Loucy (cell line): ENCODE measurements around the gene KRT17.
"Not testable (repeated sequence)": the region's sequence is repeated elsewhere in the genome, so short reads cannot be mapped to it uniquely, and the experiment has no call there.

ENCODE experiments used
- H2AFZ ChIP-seq: fragments of 200-600 bp; sonication (generic); 2 replicates; pipeline ENCODE4 v1.6.0; 2016; ENCODE audit warnings: antibody characterized with exemption, mild to moderate bottlenecking, low read length, moderate library complexity
- H3F3A ChIP-seq: fragments of 200-600 bp; 2 replicates; pipeline ENCODE4 v1.6.0; 2016; ENCODE audit warnings: antibody characterized with exemption, low read depth, mild to moderate bottlenecking
- H3K27me3 ChIP-seq: fragments of 200-600 bp; sonication (generic); 2 replicates; pipeline ENCODE4 v1.6.1; 2014; ENCODE audit warnings: low read length, mild to moderate bottlenecking; ENCODE audit not compliant: insufficient read depth, poor library complexity, severe bottlenecking
- H3K36me3 ChIP-seq: fragments of 200-600 bp; sonication (generic); 2 replicates; pipeline ENCODE4 v1.6.1; 2016; ENCODE audit warnings: low read length; ENCODE audit not compliant: insufficient read depth
- H3K4me1 ChIP-seq: fragments of 200-600 bp; sonication (generic); 2 replicates; pipeline ENCODE4 v1.5.1; 2014; ENCODE audit warnings: low read length, mild to moderate bottlenecking; ENCODE audit not compliant: insufficient read depth, poor library complexity, severe bottlenecking
- H3K4me2 ChIP-seq: fragments of 200-600 bp; sonication (generic); 2 replicates; pipeline ENCODE4 v1.6.0; 2014; ENCODE audit warnings: antibody characterized with exemption, low read length, low read depth, mild to moderate bottlenecking; ENCODE audit not compliant: poor library complexity, severe bottlenecking
- H3K4me3 ChIP-seq: fragments of 200-600 bp; sonication (generic); 2 replicates; pipeline ENCODE4 v1.5.1; 2014; ENCODE audit warnings: low read length, mild to moderate bottlenecking, mixed read lengths; ENCODE audit not compliant: poor library complexity, severe bottlenecking
- H3K79me2 ChIP-seq: fragments of 200-600 bp; sonication (generic); 2 replicates; pipeline ENCODE4 v1.6.1; 2014; ENCODE audit warnings: low read length; ENCODE audit not compliant: insufficient read depth
- H3K9ac ChIP-seq: fragments of 200-600 bp; sonication (generic); 2 replicates; pipeline ENCODE4 v1.6.0; 2014; ENCODE audit warnings: mild to moderate bottlenecking, low read depth, low read length, moderate library complexity; ENCODE audit not compliant: poor library complexity, severe bottlenecking
- H3K9me2 ChIP-seq: fragments of 200-600 bp; sonication (generic); replicated peaks from 2 replicates; pipeline ENCODE4 v1.6.1; 2016; ENCODE audit warnings: low read depth, low read length, mixed read lengths
- H3K9me3 ChIP-seq: fragments of 200-600 bp; sonication (generic); 2 replicates; pipeline ENCODE4 v1.6.1; 2014; ENCODE audit warnings: mild to moderate bottlenecking, antibody characterized with exemption, low read length, low read depth; ENCODE audit not compliant: insufficient read depth
- H4K20me1 ChIP-seq: fragments of 200-600 bp; sonication (generic); 2 replicates; pipeline ENCODE4 v1.6.0; 2014; ENCODE audit warnings: antibody characterized with exemption, low read length, mild to moderate bottlenecking; ENCODE audit not compliant: insufficient read depth, poor library complexity, severe bottlenecking
- EZH2phosphoT487 ChIP-seq: fragments of 200-600 bp; IDR thresholded peaks from 2 replicates; pipeline ENCODE4 v1.6.1; 2018; ENCODE audit warnings: antibody characterized with exemption, mild to moderate bottlenecking, moderate library complexity, borderline replicate concordance
- TF ChIP-seq, protein P1 (sequence below): fragments of 200-600 bp; sonication (generic); conservative IDR thresholded peaks from 2 replicates; pipeline ENCODE4 v1.5.1; 2014; ENCODE audit warnings: mild to moderate bottlenecking, antibody characterized with exemption, low read length

The KRT17 gene

DNA sequence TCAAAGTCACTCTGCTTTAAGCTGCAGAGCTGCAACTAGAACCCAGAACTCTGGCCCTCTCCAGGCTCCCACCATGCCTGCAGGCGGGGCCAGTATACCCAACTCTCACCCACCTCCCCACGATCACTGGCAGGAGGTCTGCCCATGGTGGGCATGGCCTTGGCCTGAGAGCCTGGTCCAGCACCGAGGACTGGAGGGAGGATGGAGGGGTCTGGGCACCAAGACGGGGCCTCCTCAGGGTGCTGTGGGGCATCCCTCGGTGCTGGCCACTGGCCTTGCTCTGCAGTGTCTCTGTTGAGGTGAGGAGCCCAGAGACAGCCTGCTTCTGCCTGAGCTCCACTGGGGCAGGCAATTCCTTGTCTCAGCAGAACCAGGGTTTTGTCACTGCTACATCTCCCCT lies 10.3 kb downstream of the KRT17 start:
- Histone ChIP-seq H3K9me3 (no peaks in the 10 kb centered on the region), H3F3A (no peaks in the 10 kb centered on the region), H3K4me2 (no peak overlapping the region), H2AFZ (no peak overlapping the region), H3K36me3 (no peaks in the 10 kb centered on the region), H3K9ac (no peak overlapping the region), H3K27me3 (no peaks in the 10 kb centered on the region), H3K4me3 (no peak overlapping the region), H4K20me1 (no peaks in the 10 kb centered on the region), H3K9me2 (no peaks in the 10 kb centered on the region), H3K79me2 (no peaks in the 10 kb centered on the region), H3K4me1 (no peaks in the 10 kb centered on the region)
- TF ChIP-seq, protein P1, sequence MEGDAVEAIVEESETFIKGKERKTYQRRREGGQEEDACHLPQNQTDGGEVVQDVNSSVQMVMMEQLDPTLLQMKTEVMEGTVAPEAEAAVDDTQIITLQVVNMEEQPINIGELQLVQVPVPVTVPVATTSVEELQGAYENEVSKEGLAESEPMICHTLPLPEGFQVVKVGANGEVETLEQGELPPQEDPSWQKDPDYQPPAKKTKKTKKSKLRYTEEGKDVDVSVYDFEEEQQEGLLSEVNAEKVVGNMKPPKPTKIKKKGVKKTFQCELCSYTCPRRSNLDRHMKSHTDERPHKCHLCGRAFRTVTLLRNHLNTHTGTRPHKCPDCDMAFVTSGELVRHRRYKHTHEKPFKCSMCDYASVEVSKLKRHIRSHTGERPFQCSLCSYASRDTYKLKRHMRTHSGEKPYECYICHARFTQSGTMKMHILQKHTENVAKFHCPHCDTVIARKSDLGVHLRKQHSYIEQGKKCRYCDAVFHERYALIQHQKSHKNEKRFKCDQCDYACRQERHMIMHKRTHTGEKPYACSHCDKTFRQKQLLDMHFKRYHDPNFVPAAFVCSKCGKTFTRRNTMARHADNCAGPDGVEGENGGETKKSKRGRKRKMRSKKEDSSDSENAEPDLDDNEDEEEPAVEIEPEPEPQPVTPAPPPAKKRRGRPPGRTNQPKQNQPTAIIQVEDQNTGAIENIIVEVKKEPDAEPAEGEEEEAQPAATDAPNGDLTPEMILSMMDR, result no peak
- no peak for TF ChIP-seq EZH2phosphoT487

DNA sequence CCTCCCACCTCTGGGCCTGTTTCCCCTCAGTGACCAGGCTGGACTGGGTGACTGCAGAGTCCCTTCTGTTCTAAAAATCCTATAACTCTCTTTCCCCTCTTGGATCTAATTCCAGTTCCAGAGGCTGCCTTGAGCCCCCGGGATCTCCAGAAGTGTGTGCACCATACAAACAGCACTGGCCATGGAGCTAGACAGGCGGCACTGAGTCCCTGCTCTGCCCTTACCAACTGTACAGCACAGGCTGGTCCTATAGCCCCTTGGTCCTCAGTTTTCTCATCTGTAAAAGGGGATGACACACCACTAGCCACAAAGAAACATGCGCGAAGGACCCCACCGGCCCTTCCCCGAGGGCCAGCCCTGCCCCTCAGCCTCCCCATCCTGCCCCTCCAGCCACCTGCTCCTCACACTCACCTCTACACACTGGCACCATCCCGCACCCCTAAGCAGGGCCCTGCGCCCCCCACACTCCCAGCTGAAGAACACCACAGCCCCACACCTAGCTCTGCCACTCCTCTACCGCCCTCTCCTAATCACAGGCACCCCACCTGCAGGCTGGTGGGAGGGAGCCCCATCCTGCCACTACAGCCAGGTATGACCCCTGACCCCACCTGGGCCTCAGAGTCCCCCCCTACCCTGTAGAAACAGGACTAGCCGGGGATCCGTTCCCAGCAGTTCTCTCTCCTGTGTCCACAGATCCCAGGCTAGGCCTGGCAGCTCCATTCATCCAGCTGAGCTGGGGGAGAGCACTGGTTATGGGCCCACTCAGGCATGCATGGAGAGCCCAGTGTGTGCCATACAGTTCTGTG lies 10.9 kb downstream of the KRT17 start:
- Histone ChIP-seq H3K9ac (no peak overlapping the region), H3K4me3 (no peak overlapping the region), H3K36me3 (no peaks in the 10 kb centered on the region), H2AFZ (no peak overlapping the region), H3K27me3 (no peaks in the 10 kb centered on the region), H4K20me1 (no peaks in the 10 kb centered on the region), H3K9me2 (no peaks in the 10 kb centered on the region), H3F3A (no peaks in the 10 kb centered on the region), H3K4me1 (no peaks in the 10 kb centered on the region), H3K9me3 (no peaks in the 10 kb centered on the region), H3K79me2 (no peaks in the 10 kb centered on the region), H3K4me2 (no peak overlapping the region)
- no peak for TF ChIP-seq EZH2phosphoT487
- TF ChIP-seq, protein P1, result no peak

DNA sequence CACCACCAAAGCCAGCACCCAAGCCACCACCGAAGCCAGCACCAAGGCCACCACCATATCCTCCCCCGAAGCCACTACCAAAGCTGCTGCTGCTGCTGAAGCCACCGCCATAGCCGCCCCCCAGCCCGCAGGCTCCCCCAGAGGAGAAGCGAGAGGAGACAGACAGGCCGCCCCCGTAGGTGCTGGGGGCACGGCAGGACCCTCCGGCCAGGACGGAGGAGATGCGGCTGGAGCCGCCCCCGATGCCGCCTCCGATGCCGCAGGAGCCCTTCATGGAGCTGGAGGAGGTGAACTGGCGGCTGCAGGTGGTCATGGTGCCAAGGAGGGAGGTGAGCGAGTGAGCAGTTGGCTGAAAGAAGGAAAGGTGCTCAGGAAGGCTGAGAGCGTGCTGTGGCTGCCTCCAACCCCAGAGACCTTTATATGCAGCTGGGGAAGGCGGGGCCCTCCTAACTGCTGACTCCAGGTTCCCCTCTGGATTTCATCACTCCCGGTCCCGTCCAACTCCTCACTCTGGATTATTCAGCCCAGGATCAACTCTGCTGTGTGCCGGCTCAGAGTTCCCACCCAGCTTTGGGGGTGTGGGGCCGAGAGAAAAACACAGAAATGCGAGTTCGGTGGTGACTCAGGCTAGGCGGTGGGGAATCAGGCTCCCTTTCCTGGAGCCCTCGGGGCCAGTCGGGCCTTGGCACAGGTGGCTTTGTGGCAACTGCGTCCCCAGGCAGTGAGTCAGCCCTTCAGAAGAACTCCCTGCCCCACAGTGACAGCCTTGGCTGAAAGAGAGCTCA lies 11.8 kb downstream of the KRT17 start, which contains the start of gene KRT16:
Gene KRT16, minus strand, starts transcription at position 392 of the 785 bp plus-strand sequence. Its CDS starts 79 bp downstream, at position 313.
- H2AFZ ChIP-seq, H3K9ac ChIP-seq, H3K27me3 ChIP-seq: not testable (repeated sequence)

More for the DNA sequence above, 11.8 kb downstream of the KRT17 start, which contains the start of gene KRT16:
- H3K9me3 ChIP-seq, H3F3A ChIP-seq, H3K4me1 ChIP-seq, H3K9me2 ChIP-seq, H3K79me2 ChIP-seq, H3K36me3 ChIP-seq, H4K20me1 ChIP-seq, H3K4me3 ChIP-seq, H3K4me2 ChIP-seq: not testable (repeated sequence)
